ENCODE measurements around the gene RAD18. TPM values are rescaled to one million over a fixed set of nuclear protein-coding genes. Genes with fewer than 3 reads are reported as not detected.

Gene RAD18
- total and polyA plus RNA-seq, 2 experiments from 2014 or later = 14.3 to 17.5 TPM

- Histone ChIP-seq H3K27ac (no peak overlapping the region), H3K4me3 (no peak overlapping the region), H4K20me1 (ENCODE audit: insufficient read depth) (no peaks in the 10 kb centered on the region), H3K27me3 (replicated peaks; ENCODE audit: insufficient read depth) (no peaks in the 10 kb centered on the region), H3K9me2 (ENCODE audit: insufficient read depth) (no peaks in the 10 kb centered on the region), H3K79me2 (ENCODE audit: insufficient read depth) (no peaks in the 10 kb centered on the region), H3K36me3 (ENCODE audit: low read depth) (no peaks in the 10 kb centered on the region), H3K9ac (no peak overlapping the region), H3F3A (ENCODE audit: insufficient read depth) (peaks cover 16% of the 10 kb centered on the region; the same call in 1 of the 2 replicates), H3K4me2 (ENCODE audit: unreplicated experiment) (no peak overlapping the region), H3K4me1 (ENCODE audit: insufficient read depth) (peaks cover 25% of the 10 kb centered on the region), H3K9me3 (ENCODE audit: low read depth) (no peaks in the 10 kb centered on the region), H2AFZ (no peak overlapping the region)
- TF ChIP-seq EZH2phosphoT487 (IDR thresholded peaks at IDR 0.05; ENCODE audit: insufficient read depth, low read depth) = no peak
- no peak for TF ChIP-seq EZH2 (IDR thresholded peaks at IDR 0.05; ENCODE audit: insufficient read depth, poor library complexity, severe bottlenecking)
- 94 to 97% methylated on average over 9 of the region's 9 CpGs for WGBS, 2 experiments (ENCODE audit: low coverage in 1 of 2, low lambda C conversion rate in 2 of 2, missing lambda C conversion rate in 2 of 2)
- in situ Hi-C loops (cut with MboI) = no loop called here
- DNase-seq = no peak
Measured at GRCh38 chr3:8839607-8840325, 123.5 kb downstream of the RAD18 start.

- Histone ChIP-seq H3K4me2 (ENCODE audit: unreplicated experiment) (no peak overlapping the region), H4K20me1 (ENCODE audit: insufficient read depth) (no peaks in the 10 kb centered on the region), H3K36me3 (ENCODE audit: low read depth) (no peaks in the 10 kb centered on the region), H3K79me2 (ENCODE audit: insufficient read depth) (no peaks in the 10 kb centered on the region), H3K4me3 (no peak overlapping the region), H3K9ac (no peak overlapping the region), H3K9me3 (ENCODE audit: low read depth) (no peaks in the 10 kb centered on the region), H3K27me3 (replicated peaks; ENCODE audit: insufficient read depth) (no peaks in the 10 kb centered on the region), H3K9me2 (ENCODE audit: insufficient read depth) (no peaks in the 10 kb centered on the region), H3F3A (ENCODE audit: insufficient read depth) (peaks cover 16% of the 10 kb centered on the region; the same call in 1 of the 2 replicates), H3K4me1 (ENCODE audit: insufficient read depth) (peaks cover 25% of the 10 kb centered on the region), H2AFZ (no peak overlapping the region), H3K27ac (no peak overlapping the region)
- TF ChIP-seq EZH2 (IDR thresholded peaks at IDR 0.05; ENCODE audit: insufficient read depth, poor library complexity, severe bottlenecking) (no peak), EZH2phosphoT487 (IDR thresholded peaks at IDR 0.05; ENCODE audit: insufficient read depth, low read depth) (no peak)
- in situ Hi-C loops (cut with MboI) = no loop called here
- 97 to 98% methylated on average over 3 of the region's 3 CpGs for WGBS, 2 experiments (ENCODE audit: low coverage in 1 of 2, low lambda C conversion rate in 2 of 2, missing lambda C conversion rate in 2 of 2)
- no peak for DNase-seq
Measured at GRCh38 chr3:8838765-8839423, 124.4 kb downstream of the RAD18 start.

GRCh38 chr3:8838234-8838633 is 125.0 kb downstream of the RAD18 start:
- H3K27me3 ChIP-seq (replicated peaks; ENCODE audit: insufficient read depth) = no peaks in the 10 kb centered on the region
- in situ Hi-C loops (cut with MboI) = no loop called here
- H3K4me3 ChIP-seq = no peak overlapping the region
- H3F3A ChIP-seq (ENCODE audit: insufficient read depth) = peaks cover 16% of the 10 kb centered on the region; the same call in 1 of the 2 replicates
- no peak overlapping the region for H2AFZ ChIP-seq
- no peak for DNase-seq
- no peak overlapping the region for H3K27ac ChIP-seq
- H3K36me3 ChIP-seq (ENCODE audit: low read depth) = no peaks in the 10 kb centered on the region
- TF ChIP-seq EZH2 (IDR thresholded peaks at IDR 0.05; ENCODE audit: insufficient read depth, poor library complexity, severe bottlenecking) (no peak), EZH2phosphoT487 (IDR thresholded peaks at IDR 0.05; ENCODE audit: insufficient read depth, low read depth) (no peak)
- WGBS, 2 experiments (ENCODE audit: low coverage in 1 of 2, low lambda C conversion rate in 2 of 2, missing lambda C conversion rate in 2 of 2) = 72 to 77% methylated on average over 4 of the region's 4 CpGs
- no peaks in the 10 kb centered on the region for H3K9me2 ChIP-seq (ENCODE audit: insufficient read depth)
- no peaks in the 10 kb centered on the region for H3K79me2 ChIP-seq (ENCODE audit: insufficient read depth)
- H3K4me2 ChIP-seq (ENCODE audit: unreplicated experiment) = no peak overlapping the region
- H3K4me1 ChIP-seq (ENCODE audit: insufficient read depth) = peaks cover 25% of the 10 kb centered on the region
- no peak overlapping the region for H3K9ac ChIP-seq
- H3K9me3 ChIP-seq (ENCODE audit: low read depth) = no peaks in the 10 kb centered on the region
- H4K20me1 ChIP-seq (ENCODE audit: insufficient read depth) = no peaks in the 10 kb centered on the region

GRCh38 chr3:8837162-8837561 is 126.1 kb downstream of the RAD18 start:
- WGBS, 2 experiments (ENCODE audit: low coverage in 1 of 2, low lambda C conversion rate in 2 of 2, missing lambda C conversion rate in 2 of 2) = 34 to 37% methylated on average over 3 of the region's 3 CpGs
- peak; percentile 88 for DNase-seq
- TF ChIP-seq EZH2phosphoT487 (IDR thresholded peaks at IDR 0.05; ENCODE audit: insufficient read depth, low read depth) (no peak), EZH2 (IDR thresholded peaks at IDR 0.05; ENCODE audit: insufficient read depth, poor library complexity, severe bottlenecking) (no peak)
- Histone ChIP-seq H3K9ac (no peak overlapping the region), H3K27ac (no peak overlapping the region), H2AFZ (0 out of 2 replicates have a peak overlapping the region, but pooled peaks have one; percentile 11), H3K79me2 (ENCODE audit: insufficient read depth) (no peaks in the 10 kb centered on the region), H3K9me2 (ENCODE audit: insufficient read depth) (no peaks in the 10 kb centered on the region), H3K4me1 (ENCODE audit: insufficient read depth) (peaks cover 25% of the 10 kb centered on the region), H3K4me3 (no peak overlapping the region), H3K36me3 (ENCODE audit: low read depth) (no peaks in the 10 kb centered on the region), H3F3A (ENCODE audit: insufficient read depth) (peaks cover 15% of the 10 kb centered on the region; the same call in 1 of the 2 replicates), H3K27me3 (replicated peaks; ENCODE audit: insufficient read depth) (no peaks in the 10 kb centered on the region), H4K20me1 (ENCODE audit: insufficient read depth) (no peaks in the 10 kb centered on the region), H3K4me2 (ENCODE audit: unreplicated experiment) (no peak overlapping the region), H3K9me3 (ENCODE audit: low read depth) (no peaks in the 10 kb centered on the region)
- in situ Hi-C loops (cut with MboI) = no loop called here
